Transverse colon (tissue), 4 donors: ENCODE measurements around the gene CDO1.

Experiments used
- EP300 ChIP-seq: sonication (generic); formaldehyde crosslinking; IDR thresholded peaks from one replicate; pipeline ENCODE4 v1.6.1; 2017; ENCODE audit warnings: antibody characterized with exemption, low read depth
- POLR2A ChIP-seq: fragments of 450-650 bp; IDR thresholded peaks from one replicate; pipeline ENCODE4 v1.6.1; 2016; ENCODE audit warnings: antibody characterized with exemption, mild to moderate bottlenecking, moderate library complexity
- POLR2AphosphoS5 ChIP-seq, 3 donors: sonication (generic); formaldehyde crosslinking; IDR thresholded peaks; one replicate each; pipeline ENCODE4 v1.6.1; 2016; ENCODE audit warnings: antibody characterized with exemption in 3 of 3
- TF ChIP-seq, protein P1 (sequence below), 5 experiments: fragments of 200-600 bp in 3 of 5; fragments of 450-650 bp in 2 of 5; sonication (generic) in 3 of 5; IDR thresholded peaks; 1 replicate in 2 of 5; 2 replicates in 3 of 5; pipeline ENCODE4 v1.5.1; 2016 to 2017; ENCODE audit warnings: antibody characterized with exemption in 5 of 5, inconsistent platforms in 3 of 5, mild to moderate bottlenecking in 2 of 5, moderate library complexity in 1 of 5

DNA sequence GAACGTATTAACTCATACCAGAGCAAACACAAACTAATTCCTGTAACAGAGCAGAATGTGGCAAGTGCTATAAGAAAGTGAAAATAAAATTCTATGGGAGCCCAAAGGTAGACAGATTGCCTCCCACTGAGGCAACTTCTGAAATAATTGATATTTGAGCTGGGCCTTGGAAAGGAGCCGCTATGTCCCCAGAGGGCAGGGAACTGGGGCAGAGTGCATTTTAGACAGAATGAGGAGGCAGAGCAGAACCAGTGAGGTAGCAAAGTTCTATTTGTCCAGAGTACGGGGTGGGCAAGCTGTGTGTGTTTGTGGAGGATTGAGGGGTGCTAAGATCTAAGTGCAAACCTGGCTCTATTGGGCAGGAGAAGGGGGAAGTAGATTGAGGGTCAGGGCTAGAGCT is 19.8 kb downstream of the CDO1 start:
- TF ChIP-seq, protein P1, sequence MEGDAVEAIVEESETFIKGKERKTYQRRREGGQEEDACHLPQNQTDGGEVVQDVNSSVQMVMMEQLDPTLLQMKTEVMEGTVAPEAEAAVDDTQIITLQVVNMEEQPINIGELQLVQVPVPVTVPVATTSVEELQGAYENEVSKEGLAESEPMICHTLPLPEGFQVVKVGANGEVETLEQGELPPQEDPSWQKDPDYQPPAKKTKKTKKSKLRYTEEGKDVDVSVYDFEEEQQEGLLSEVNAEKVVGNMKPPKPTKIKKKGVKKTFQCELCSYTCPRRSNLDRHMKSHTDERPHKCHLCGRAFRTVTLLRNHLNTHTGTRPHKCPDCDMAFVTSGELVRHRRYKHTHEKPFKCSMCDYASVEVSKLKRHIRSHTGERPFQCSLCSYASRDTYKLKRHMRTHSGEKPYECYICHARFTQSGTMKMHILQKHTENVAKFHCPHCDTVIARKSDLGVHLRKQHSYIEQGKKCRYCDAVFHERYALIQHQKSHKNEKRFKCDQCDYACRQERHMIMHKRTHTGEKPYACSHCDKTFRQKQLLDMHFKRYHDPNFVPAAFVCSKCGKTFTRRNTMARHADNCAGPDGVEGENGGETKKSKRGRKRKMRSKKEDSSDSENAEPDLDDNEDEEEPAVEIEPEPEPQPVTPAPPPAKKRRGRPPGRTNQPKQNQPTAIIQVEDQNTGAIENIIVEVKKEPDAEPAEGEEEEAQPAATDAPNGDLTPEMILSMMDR (IDR thresholded peaks at IDR 0.05): no peak
- TF ChIP-seq POLR2AphosphoS5 (IDR thresholded peaks at IDR 0.05): no peak
- TF ChIP-seq POLR2A: no peak
- no peak for TF ChIP-seq EP300
